WTC11 (cell line): ENCODE data around the gene ETFB.

Experiments
- ETV6 ChIP-seq: sonication (generic); formaldehyde crosslinking; IDR thresholded peaks from 2 replicates; pipeline ENCODE4 v1.8.1; 2022; ENCODE audit warnings: mild to moderate bottlenecking, missing genetic modification reagents
- NR2C2 ChIP-seq: sonication (generic); formaldehyde crosslinking; IDR thresholded peaks from 2 replicates; pipeline ENCODE4 v1.8.0; 2022; ENCODE audit warnings: mild to moderate bottlenecking, missing genetic modification reagents
- SP1 ChIP-seq: sonication (generic); formaldehyde crosslinking; conservative IDR thresholded peaks from 2 replicates; pipeline ENCODE4 v1.8.1; 2022; ENCODE audit warnings: missing genetic modification reagents
- ZNF416 ChIP-seq: fragments of 250-450 bp; sonication (Bioruptor Pico); IDR thresholded peaks from 2 replicates; pipeline ENCODE4 v1.9.0; 2021; ENCODE audit warnings: mild to moderate bottlenecking, inconsistent platforms
- TF ChIP-seq, protein P1 (sequence below): sonication (generic); formaldehyde crosslinking; IDR thresholded peaks from 2 replicates; pipeline ENCODE4 v1.8.0; 2022; ENCODE audit warnings: mild to moderate bottlenecking, missing genetic modification reagents
- TF ChIP-seq, protein P2 (sequence below): fragments of 200-600 bp; IDR thresholded peaks from 2 replicates; pipeline ENCODE4 v1.8.0; 2022; ENCODE audit warnings: antibody characterized with exemption
- TF ChIP-seq, protein P3 (sequence below): sonication (generic); formaldehyde crosslinking; IDR thresholded peaks from 2 replicates; pipeline ENCODE4 v1.8.1; 2023; ENCODE audit warnings: mild to moderate bottlenecking, missing genetic modification reagents, moderate library complexity
- TF ChIP-seq, protein P4 (sequence below): sonication (generic); formaldehyde crosslinking; IDR thresholded peaks from 2 replicates; pipeline ENCODE4 v1.8.0; 2023; ENCODE audit warnings: missing genetic modification reagents

DNA sequence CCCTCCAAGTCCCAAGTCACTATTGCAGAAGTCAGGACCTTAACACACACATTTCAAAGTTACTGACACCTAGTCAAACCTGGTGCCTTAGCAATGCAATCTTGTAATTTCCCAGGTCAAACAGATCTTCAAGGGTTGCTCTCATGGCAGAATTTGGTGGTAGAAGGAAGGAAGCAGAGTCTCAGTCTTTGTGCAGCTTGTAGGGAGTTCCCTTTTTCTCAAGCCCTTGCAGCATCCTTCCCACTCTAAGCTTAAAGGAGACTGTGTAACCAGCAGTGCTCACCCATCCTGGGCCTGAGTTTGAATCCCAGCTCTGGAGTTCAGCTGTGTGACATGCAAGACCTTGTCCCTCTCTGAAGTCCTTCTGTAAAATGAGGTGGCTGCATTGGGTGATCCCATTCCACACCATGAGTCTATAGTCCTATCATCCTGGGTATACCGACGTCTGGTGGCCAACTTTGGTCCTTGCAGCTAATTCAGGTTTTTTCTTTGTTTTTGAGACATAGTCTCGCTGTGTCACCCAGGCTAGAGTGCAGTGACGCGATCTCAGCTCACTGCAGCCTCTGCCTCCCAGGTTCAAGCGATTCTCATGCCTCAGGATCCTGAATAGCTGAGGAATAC, 41.4 kb upstream of the ETFB start:
- TF ChIP-seq, protein P1, sequence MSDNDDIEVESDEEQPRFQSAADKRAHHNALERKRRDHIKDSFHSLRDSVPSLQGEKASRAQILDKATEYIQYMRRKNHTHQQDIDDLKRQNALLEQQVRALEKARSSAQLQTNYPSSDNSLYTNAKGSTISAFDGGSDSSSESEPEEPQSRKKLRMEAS = no peak
- no peak for TF ChIP-seq SP1 (CRISPR knock-in tag)
- TF ChIP-seq, protein P2, sequence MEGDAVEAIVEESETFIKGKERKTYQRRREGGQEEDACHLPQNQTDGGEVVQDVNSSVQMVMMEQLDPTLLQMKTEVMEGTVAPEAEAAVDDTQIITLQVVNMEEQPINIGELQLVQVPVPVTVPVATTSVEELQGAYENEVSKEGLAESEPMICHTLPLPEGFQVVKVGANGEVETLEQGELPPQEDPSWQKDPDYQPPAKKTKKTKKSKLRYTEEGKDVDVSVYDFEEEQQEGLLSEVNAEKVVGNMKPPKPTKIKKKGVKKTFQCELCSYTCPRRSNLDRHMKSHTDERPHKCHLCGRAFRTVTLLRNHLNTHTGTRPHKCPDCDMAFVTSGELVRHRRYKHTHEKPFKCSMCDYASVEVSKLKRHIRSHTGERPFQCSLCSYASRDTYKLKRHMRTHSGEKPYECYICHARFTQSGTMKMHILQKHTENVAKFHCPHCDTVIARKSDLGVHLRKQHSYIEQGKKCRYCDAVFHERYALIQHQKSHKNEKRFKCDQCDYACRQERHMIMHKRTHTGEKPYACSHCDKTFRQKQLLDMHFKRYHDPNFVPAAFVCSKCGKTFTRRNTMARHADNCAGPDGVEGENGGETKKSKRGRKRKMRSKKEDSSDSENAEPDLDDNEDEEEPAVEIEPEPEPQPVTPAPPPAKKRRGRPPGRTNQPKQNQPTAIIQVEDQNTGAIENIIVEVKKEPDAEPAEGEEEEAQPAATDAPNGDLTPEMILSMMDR = 0 out of 2 replicates have a peak, but pooled peaks have one; percentile 27
- TF ChIP-seq ZNF416 (CRISPR knock-in tag) = no peak
- no peak for TF ChIP-seq ETV6 (CRISPR knock-in tag)
- TF ChIP-seq, protein P3, sequence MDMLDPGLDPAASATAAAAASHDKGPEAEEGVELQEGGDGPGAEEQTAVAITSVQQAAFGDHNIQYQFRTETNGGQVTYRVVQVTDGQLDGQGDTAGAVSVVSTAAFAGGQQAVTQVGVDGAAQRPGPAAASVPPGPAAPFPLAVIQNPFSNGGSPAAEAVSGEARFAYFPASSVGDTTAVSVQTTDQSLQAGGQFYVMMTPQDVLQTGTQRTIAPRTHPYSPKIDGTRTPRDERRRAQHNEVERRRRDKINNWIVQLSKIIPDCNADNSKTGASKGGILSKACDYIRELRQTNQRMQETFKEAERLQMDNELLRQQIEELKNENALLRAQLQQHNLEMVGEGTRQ (CRISPR knock-in tag) = no peak
- no peak for TF ChIP-seq NR2C2 (CRISPR knock-in tag)
- TF ChIP-seq, protein P4, sequence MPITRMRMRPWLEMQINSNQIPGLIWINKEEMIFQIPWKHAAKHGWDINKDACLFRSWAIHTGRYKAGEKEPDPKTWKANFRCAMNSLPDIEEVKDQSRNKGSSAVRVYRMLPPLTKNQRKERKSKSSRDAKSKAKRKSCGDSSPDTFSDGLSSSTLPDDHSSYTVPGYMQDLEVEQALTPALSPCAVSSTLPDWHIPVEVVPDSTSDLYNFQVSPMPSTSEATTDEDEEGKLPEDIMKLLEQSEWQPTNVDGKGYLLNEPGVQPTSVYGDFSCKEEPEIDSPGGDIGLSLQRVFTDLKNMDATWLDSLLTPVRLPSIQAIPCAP = no peak
